Raji (cell line): ENCODE measurements around the gene SLC29A2.

Experiments
- POLR2A ChIP-seq: IDR thresholded peaks from 2 replicates; pipeline ENCODE4 v1.6.1; 2011; ENCODE audit warnings: low read depth, low read length, control low read depth; ENCODE audit not compliant: insufficient read depth

Gene SLC29A2

GRCh38 chr11:66340596-66341501, 30.7 kb downstream of the SLC29A2 start:
- TF ChIP-seq POLR2A, result no peak

- TF ChIP-seq POLR2A, result no peak
These were observed 31.7 kb downstream of the SLC29A2 start for GRCh38 chr11:66339686-66340483.

GRCh38 chr11:66339162-66339675, 32.3 kb downstream of the SLC29A2 start:
- no peak for TF ChIP-seq POLR2A

GRCh38 chr11:66338276-66339161, 33.0 kb downstream of the SLC29A2 start:
- no peak for TF ChIP-seq POLR2A

- no peak for TF ChIP-seq POLR2A
These were observed 34.3 kb downstream of the SLC29A2 start for GRCh38 chr11:66337103-66337899.

GRCh38 chr11:66336234-66337102, 35.1 kb downstream of the SLC29A2 start, which contains the start of gene RIN1:
RIN1 (minus strand) TSS chr11:66336434; CDS start chr11:66336402, 32 bp downstream.
- TF ChIP-seq POLR2A, result no peak

GRCh38 chr11:66335531-66336233, 35.9 kb downstream of the SLC29A2 start:
- TF ChIP-seq POLR2A, result no peak

GRCh38 chr11:66334605-66335442, 36.7 kb downstream of the SLC29A2 start:
- no peak for TF ChIP-seq POLR2A

- no peak for TF ChIP-seq POLR2A
These were observed 37.5 kb downstream of the SLC29A2 start for GRCh38 chr11:66333896-66334604.

GRCh38 chr11:66333220-66333877, 38.2 kb downstream of the SLC29A2 start:
- TF ChIP-seq POLR2A, result no peak
